Ramos (cell line): ENCODE data around the gene PCGF3.
"Not testable (repeated sequence)": the region's sequence is repeated elsewhere in the genome, so short reads cannot be mapped to it uniquely, and the experiment has no call there.

Experiments used
- in situ Hi-C: fragments of 300-500 bp; cut with MboI; formaldehyde crosslinking; loops from one replicate; pipeline ENCODE4 v1.14.3; 2022; ENCODE audit warnings: low sequenced_read_pairs; ENCODE audit not compliant: unreplicated experiment

The PCGF3 gene

DNA sequence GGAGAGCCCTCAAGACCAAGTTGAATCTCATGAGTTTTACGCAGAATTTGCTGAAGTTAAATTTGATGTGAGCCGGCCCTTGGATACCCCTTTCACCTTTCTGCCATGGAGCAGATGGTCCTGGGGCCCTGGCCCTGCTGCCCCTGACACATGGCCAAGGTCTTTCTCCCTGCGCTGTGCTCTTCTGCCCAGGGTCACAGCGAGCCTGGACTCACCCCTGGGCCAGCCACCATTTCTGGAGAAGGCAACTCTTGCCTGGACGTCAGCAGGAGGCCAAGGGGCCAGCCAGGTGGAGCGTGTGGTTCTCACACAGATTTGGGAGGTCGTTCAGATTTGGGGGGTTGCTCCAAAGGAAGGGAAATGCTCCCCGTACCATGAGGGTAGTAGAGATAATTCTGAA, 30.0 kb downstream of the PCGF3 start:
- in situ Hi-C loops = no loop called here

DNA sequence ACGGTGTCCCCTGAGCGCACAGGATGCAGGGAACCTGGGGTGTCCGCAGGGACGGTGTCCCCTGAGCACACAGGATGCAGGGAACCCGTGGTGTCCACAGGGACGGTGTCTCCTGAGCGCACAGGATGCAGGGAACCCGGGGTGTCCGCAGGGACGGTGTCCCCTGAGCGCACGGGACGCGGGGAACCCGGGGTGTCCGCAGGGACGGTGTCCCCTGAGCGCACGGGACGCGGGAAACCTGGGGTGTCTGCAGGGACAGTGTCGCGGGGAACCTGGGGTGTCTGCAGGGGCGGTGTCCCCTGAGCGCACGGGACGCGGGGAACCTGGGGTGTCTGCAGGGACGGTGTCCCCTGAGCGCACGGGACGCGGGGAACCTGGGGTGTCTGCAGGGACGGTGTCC, 30.9 kb downstream of the PCGF3 start:
- in situ Hi-C loops = not testable (repeated sequence)

DNA sequence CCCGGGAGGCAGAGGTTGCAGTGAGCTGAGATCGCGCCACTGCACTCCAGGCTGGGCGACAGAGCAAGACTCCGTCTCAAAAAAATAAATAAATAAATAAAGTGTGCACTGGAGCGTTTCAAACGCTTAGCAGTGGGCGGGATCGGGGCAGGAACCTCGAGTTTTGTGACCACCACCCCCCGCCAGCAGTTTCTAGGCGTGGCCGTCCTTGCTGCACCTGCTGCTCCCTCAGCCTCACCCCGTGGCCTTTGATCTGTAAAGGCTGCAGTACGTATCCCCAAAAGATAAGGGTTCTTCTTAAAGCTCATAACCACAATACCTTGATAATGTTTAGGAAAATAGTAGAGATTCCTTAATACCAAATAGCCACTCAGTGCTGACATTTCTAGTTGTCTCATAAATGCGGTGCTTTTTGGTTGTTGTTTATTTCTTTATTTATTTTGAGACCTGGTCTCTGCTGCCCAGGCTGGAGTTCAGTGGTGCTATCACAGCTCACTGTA, 33.2 kb downstream of the PCGF3 start:
- in situ Hi-C loops = no loop called here

DNA sequence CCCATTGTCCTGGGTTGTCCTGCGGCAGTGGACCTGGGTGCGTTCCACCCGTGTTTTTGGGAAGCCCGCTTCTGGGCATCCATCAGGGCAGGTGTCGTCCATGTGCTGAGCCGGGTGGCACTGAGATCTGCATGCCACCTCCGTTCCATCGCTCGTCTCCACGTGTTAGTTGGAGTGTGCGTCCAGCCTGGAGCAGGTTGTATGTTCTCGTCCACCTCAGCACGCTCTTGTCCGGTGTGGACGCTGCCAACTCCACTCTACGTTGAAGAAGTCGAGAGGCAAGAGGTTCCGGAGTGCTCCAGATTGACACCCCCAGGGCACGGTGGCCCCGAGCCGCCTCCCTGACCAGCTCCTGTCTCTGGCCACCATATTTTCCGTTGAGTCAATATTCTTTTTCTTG, 33.9 kb downstream of the PCGF3 start:
- in situ Hi-C loops = no loop called here

DNA sequence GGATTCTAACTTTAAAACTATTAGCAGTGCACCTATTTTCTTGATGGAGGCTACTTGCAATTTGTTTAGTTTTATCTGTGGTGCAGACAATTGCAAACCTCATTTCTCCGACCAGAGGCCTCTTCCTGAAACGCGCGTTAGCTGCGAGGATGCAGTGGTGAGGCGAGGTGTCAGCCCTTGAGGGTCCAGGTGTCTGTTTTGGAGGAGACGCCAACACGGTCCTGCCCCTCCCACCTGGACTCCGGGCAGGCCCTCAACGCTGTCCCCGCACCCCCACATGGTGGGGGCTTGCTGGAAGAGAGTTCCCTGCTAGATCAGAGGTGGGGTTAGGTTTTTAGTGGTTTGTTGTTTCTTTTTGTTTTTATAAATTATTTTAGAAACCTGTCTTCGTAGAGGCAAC, 34.4 kb downstream of the PCGF3 start:
- in situ Hi-C loops = no loop called here

DNA sequence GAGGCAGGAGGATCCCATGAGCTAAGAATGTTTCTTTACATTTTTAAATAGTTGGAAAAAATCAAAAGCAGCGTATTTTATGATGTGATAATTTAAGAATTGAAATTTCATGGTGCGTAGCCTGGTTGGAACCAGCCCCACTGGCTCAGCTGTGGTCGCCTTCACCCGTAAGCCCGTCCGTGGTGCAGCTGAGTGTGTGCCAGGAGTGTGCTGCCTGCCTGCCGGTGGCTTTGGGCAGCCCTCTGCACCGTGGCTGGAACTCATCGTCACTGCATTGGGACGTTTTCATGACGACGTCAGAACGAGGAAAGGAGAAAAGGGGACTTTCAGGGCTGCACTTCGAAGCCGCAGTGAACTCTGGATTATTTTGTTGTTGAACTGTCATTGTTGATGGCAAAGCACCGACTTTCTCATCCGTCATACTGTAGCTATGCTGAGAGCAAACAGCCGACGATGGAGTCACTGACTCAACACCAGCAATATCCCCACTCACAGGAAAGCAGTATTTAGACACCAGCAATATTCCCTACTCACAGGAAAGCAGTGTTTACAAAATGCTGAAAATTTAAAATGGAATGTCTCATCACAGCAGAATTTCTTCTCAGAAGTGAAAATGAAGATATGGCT, 35.1 kb downstream of the PCGF3 start:
- in situ Hi-C loops = no loop called here

DNA sequence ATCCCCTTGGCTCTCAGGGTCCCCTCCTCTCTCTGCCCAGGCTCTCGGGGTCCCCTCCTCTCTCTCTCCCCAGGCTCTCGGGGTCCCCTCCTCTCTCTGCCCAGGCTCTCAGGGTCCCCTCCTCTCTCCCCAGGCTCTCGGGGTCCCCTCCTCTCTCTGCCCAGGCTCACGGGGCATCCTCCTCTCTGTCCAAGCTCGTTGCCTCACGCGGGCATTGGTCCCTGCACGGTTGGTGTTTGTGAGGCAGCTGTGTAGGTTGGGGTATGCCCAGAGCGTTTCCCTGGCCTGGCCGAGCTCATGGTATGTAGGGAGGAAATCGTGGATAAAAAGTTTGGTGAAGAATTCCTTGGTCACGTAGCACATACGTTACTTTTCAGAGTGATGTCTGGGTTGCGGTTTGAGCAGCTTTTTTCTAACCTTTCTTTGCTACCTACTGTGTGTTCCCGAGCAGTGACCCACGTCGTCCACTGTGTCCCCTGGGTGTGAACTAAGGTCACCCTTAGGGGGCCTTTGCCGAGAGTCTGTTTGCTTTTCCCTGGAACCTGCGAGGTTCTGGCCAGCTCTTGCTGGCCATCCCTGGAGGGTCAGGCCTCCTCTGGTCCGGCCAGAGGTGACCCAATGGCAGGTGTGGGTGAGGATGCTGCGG, 36.6 kb downstream of the PCGF3 start:
- in situ Hi-C loops = no loop called here

DNA sequence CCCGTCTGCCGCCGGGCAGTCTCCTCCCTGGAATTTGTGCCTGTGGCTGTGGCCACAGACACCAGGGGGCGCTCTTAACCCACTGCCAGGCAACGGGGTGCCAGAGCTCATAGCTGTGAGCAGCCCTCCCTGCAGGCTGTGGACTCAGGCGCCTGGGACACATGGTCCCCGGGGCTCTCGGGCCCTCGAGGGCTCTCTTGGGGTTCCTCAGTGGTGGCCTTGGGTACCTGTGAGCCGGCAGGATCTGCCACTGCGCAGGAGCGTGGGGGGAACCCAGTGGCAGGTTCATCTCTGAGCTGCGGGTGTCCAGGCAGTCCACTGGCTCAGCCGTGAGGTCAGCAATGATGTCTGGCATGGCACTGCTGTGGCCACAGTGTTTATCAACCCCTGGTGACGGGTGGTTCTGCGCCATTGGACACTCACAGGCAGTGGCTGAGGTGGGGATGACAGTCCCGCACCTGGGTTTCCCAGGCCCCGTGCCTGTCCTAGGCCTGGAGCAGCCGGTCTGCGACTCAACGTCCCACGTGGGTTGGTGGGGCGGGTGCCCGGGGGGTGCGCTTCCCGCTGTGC, 37.2 kb downstream of the PCGF3 start:
- in situ Hi-C loops = no loop called here

DNA sequence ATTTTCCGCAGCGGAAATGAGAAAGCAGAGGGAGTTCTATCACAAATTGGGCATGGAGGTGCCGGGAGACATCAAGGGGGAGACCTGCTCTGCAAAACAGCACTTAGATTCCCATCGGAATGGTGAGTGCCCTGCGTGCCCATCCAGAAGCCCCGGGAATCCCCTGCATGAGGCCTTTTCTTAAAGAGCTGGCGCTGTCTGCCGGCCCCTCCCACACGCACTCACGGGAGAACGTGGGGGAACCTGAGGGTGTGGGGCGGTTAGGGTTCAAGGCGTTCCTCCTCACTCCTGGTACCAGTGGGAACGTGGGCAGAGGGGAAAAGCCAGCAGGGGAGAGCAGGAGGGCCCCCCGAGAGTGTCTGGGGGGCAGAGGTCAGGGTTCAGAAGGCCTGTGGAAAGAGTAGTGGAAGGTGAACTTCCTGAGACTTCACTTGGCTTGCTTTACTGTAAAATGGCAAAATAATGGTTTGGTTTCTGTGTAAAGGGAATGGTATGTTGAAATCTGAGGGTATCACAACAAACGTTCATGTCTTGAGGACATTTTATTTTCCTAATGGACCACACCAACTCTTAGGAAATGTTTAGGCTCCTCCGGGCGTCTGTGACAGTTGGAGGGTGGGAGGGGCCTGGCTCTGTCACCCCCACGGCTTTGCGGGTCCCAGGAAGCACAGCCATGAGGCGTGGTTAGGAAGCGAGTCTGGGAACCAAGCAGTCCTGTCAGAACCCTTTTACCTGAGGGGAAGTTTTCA, 38.0 kb downstream of the PCGF3 start:
- in situ Hi-C loops = no loop called here

DNA sequence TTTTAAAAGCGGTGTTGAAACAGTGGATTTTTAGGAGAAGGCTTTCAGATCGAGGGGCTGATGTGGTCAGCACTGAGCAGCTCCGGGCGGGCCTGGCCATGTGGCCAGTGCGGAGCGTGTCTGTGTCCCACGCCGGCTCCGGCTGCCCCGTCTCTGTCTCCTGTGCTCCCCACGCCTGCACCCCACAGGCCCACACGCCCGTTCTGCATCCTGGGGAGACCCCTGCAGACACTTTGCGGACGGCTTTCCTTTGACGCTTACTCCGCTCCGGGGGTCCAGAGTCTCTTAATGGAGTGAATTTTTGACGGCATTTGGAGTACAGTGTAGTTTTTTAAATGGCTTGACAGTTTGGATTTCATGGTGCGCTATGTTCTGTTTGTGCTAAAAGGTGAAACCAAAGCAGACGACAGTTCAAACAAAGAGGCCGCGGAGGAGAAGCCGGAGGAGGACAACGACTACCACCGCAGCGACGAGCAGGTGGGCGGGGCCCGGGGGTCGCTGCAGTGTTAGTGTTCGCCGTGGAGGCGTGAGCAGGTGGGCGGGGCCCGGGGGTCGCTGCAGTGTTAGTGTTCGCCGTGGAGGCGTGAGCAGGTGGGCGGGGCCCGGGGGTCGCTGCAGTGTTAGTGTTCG, 38.7 kb downstream of the PCGF3 start:
- in situ Hi-C loops = no loop called here

DNA sequence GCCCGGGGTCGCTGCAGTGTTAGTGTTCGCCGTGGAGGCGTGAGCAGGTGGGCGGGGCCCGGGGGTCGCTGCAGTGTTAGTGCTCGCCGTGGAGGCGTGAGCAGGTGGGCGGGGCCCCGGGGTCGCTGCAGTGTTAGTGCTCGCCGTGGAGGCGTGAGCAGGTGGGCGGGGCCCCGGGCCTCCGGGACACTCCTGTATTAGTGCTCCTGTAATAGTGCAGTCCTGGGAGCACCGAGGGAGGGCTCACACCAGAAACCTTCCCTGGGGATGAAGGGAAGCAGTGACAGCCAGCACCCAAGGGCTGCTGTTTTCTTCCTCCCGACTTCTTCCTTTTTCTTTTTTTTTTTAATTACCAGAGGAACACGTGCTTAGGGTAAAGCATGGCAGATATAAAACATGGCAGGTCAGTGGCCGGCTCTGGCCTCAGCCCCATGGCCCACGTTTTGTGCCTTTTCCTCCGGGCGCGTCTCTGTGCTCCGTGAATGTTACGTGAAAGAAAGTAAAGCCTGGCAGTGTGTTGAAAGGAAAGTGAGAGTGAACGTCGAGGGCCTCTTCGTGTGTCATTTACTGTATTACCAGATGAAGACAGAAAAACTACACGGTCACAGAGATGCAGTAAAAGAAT, 42.0 kb downstream of the PCGF3 start:
- in situ Hi-C loops = no loop called here

DNA sequence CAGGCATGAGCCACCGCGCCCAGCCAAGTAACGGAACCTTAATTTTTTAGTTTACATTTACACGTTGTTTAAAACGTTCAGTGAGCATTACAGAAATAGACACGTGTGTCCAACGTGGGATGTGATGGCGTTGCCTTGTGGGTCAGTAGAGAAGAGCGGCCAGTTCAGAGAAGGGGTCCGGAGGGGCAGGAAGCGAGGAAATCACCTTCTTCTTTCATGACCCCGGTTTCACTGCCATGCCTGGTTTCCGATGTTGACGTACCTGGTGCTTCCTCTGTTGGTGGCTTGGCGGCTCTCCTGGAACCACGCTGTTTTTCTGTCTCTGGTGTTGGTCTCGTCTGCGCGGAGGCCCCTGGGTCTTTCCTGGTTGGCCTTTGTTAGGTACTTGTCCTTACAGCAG, 42.8 kb downstream of the PCGF3 start:
- in situ Hi-C loops = no loop called here

DNA sequence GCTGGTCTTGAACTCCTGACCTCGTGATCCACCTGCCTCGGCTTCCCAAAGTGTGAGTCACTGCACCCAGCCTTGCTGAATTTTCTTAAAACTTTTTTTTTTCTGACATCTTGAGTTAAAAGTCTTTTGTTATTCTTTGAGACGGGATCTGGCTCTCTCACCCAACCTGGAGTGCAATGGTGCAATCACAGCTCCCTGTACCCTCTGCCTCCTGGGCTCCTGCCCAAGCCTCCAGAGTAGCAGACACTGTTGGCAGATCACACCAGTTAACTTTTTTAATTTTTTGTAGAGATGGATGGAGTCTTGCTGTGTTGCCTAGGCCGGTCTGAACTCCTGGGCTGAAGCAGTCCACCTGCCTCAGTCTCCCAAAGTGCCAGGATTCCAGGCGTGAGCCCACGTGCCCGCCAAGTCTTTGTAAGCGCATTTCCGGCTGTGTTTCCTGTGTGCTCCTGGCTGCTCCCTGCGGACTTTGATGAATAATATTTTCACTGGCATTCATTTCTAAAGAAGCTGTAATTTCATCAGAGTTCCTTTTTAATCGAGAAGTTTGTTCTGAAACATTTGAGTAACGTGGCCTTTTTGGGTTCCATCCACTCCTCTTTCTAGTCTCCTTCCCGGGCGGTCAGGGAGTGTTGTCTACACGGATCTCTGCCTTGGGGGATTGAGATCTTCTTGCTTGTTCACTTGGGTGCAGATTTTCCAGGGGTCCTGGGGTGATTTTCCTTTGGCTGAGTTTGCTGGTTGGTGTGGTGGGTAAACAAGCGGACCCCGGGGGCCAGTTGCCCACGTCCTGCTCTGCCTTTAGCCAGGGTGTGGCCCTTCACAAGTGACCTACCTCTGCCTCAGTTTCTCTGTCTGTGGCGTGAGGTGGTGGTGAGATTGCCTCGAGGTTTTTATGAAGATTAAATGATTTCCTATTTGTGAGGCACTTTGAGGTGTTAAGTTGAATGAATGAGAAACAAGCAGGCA, 44.4 kb downstream of the PCGF3 start:
- in situ Hi-C loops = no loop called here

DNA sequence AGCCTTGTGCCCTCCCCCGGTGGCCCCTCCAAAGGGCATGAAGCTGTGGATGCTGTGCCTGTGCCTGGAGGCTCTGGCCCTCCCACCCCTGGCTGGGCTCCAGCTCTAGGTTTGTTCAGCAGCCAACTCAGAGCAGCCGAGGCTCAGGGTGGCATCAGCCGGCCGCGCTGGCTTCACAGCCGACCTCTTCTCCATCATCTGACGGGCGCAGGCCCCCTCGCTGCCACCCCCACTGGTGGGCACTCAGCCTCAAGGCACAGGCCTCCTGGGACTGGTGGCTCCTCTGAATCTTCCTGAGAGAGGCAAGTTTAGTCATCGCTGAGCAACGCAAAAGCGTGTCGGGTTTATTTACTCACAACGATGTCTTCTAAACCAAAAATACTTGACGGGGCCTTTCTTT, 46.0 kb downstream of the PCGF3 start:
- in situ Hi-C loops = no loop called here

DNA sequence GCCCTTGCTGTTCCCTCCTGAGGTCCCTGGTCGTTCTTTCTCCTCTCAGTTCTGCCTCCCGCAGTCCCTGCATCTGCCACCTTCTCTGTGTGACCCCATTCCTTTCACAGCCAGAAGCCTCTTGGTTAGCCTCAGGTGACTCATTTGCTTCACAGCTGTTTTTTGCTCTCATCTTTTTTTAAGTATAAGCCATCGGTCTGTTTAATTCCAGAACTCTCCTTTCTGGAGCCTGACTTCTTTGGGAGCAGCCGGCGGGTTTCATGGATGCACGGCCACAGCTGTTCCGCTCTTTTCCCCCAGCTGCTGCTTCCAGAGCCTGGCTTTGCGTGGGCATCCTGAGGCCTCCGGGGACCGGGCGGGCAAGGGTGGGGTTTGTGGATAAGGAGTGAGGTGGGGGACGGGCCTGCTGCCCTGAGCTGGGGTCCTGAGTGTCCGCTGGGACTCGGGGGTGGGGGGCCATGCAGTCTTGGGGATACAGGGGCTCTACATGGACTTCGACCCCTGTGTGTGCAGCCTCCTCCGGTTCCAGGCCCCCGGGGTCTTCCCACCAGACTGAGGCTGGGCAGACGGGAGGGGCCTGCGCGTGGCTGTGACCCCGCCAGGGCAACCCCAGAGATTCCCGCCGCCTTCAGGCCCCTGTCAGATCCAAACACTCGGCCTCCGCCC, 46.7 kb downstream of the PCGF3 start:
- in situ Hi-C loops = no loop called here

DNA sequence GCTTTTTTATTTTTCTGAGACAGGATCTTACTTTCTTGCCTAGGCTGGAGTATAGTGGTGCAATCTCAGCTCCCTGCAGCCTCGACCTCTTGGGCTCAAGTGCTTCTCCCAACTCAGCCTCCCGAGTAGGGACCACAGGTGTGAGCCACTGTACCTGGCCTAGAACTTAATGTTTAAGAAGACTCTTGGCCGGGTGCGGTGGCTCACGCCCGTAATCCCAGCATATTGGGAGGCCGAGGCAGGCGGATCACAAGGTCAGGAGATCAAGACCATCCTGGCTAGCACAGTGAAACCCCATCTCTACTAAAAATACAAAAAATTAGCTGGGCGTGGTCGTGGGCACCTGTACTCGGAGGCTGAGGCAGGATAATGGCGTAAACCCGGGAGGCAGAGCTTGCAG, 47.6 kb downstream of the PCGF3 start:
- in situ Hi-C loops = not testable (repeated sequence)

DNA sequence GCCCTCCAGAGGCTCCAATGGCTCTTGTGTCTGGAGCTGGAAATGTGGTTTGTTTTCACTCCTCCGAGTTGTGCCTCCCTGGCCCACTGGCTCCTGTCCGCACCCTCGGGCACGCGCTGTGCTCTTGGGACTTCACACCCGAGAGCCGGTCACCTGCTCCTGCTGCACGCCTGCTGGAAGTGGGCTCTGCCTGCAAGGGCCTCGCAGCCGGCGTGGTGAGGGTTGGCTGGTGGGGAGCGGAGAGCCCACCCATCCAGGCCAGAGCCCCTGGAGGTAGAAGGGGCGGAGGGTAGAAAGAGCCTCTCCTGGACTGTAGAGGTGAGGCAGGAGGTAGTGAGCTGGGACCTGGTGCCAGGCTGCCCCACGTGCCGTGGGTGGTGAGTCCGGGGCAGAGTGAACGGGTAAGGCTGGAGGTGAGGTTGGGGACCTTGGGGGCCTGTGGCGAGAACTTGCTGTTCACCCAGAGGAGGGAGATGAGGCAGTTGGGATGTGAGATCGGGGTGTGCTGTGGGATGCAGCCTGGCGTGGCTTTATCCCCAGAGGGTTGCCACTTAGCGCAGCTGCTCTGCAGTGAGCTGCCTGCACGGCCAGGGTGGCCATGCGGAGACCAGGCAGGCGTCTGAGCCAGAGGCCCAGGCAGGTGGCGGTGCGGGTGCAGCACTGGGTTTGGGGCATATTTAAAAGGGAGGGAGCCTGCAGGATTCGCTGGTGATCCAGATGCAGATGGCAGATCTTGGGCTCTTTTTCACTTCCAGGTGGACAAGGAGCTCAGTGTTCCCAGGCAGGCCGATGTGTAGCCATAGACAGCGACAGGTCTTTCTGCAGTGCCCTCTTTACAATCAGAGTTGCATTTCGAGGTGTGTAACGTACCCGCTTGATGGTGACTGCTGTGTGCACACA, 48.8 kb downstream of the PCGF3 start:
- in situ Hi-C loops = no loop called here

DNA sequence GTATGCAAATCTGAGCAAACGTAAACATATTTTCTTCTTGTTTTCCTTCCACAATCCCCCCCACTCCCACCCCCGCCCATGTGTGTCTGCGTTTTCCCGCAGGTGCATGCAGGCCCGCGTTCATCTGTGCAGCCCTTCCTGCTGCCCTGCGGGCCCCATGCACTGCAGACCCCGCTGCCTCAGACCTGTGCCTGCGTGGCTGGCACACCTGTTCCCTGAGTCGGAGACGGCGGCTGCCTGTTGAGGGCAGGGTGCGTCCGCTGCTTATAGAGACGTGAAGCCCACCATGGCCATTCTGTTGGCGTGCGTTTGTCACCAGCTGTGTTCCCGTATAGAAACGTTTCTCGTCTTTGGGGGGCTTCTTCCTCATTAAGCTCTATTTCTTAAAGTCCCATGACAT, 51.5 kb downstream of the PCGF3 start:
- in situ Hi-C loops = no loop called here
